OCI-LY1 (cell line): ENCODE measurements around the gene CD33.

Experiments
- H2AFZ ChIP-seq: fragments of 200-600 bp; sonication (generic), shearing (Covaris generic); 2 replicates; pipeline ENCODE4 v1.6.0; 2014; ENCODE audit warnings: antibody characterized with exemption, mild to moderate bottlenecking, low read length
- H3F3A ChIP-seq: fragments of 200-600 bp; sonication (generic), shearing (Covaris generic); 2 replicates; pipeline ENCODE4 v1.6.0; 2014; ENCODE audit warnings: mild to moderate bottlenecking, antibody characterized with exemption, low read length, moderate library complexity; ENCODE audit not compliant: insufficient read depth
- H3K27ac ChIP-seq: fragments of 200-600 bp; sonication (generic); 2 replicates; pipeline ENCODE4 v1.5.1; 2014; ENCODE audit warnings: low read length, mixed run types, mild to moderate bottlenecking, low read depth; ENCODE audit not compliant: poor library complexity, severe bottlenecking
- H3K27me3 ChIP-seq: fragments of 200-600 bp; sonication (generic); 2 replicates; pipeline ENCODE4 v1.6.0; 2014; ENCODE audit warnings: antibody characterized with exemption, mild to moderate bottlenecking, low read length, moderate library complexity; ENCODE audit not compliant: insufficient read depth
- H3K36me3 ChIP-seq: fragments of 200-600 bp; sonication (generic); 2 replicates; pipeline ENCODE4 v1.6.1; 2014; ENCODE audit warnings: mild to moderate bottlenecking, antibody characterized with exemption, low read length, moderate library complexity, mixed read lengths; ENCODE audit not compliant: insufficient read depth
- H3K4me1 ChIP-seq: fragments of 200-600 bp; sonication (generic); 2 replicates; pipeline ENCODE4 v1.5.1; 2014; ENCODE audit warnings: mild to moderate bottlenecking, low read length, moderate library complexity; ENCODE audit not compliant: insufficient read depth, severe bottlenecking
- H3K4me2 ChIP-seq: fragments of 200-600 bp; sonication (generic), shearing (Covaris generic); 2 replicates; pipeline ENCODE4 v1.6.1; 2014; ENCODE audit warnings: low read length
- H3K4me3 ChIP-seq: fragments of 200-600 bp; sonication (generic); 2 replicates; pipeline ENCODE4 v1.5.1; 2014; ENCODE audit warnings: low read length, low read depth, mild to moderate bottlenecking, mixed read lengths; ENCODE audit not compliant: poor library complexity, severe bottlenecking
- H3K79me2 ChIP-seq: fragments of 200-600 bp; shearing (Covaris generic); 2 replicates; pipeline ENCODE4 v1.6.1; 2016; ENCODE audit warnings: mixed run types, low read length, mixed read lengths; ENCODE audit not compliant: insufficient read depth
- H3K9ac ChIP-seq: fragments of 200-600 bp; sonication (generic), shearing (Covaris generic); 2 replicates; pipeline ENCODE4 v1.6.1; 2014; ENCODE audit warnings: mild to moderate bottlenecking, low read length, mixed read lengths
- H3K9me2 ChIP-seq: fragments of 200-600 bp; sonication (generic), shearing (Covaris generic); 2 replicates; pipeline ENCODE4 v1.6.1; 2014; ENCODE audit warnings: low read depth, mild to moderate bottlenecking, low read length, mixed read lengths
- H3K9me3 ChIP-seq: fragments of 200-600 bp; shearing (Covaris generic); 2 replicates; pipeline ENCODE4 v1.6.1; 2014; ENCODE audit warnings: low read length, mixed read lengths
- H4K20me1 ChIP-seq: fragments of 200-600 bp; sonication (generic), shearing (Covaris generic); 2 replicates; pipeline ENCODE4 v1.6.0; 2016; ENCODE audit warnings: mild to moderate bottlenecking, low read length; ENCODE audit not compliant: insufficient read depth
- CTCF ChIP-seq: fragments of 200-600 bp; sonication (generic), shearing (Covaris generic); IDR thresholded peaks from 2 replicates; pipeline ENCODE4 v1.5.1; 2017; ENCODE audit warnings: mild to moderate bottlenecking, antibody characterized with exemption, low read length, moderate library complexity, mixed read lengths
- EZH2 ChIP-seq: fragments of 200-600 bp; sonication (generic), shearing (Covaris generic); IDR thresholded peaks from 2 replicates; pipeline ENCODE4 v1.8.0; 2017; ENCODE audit warnings: borderline replicate concordance, mixed run types, mild to moderate bottlenecking, antibody characterized with exemption, low read length, moderate library complexity, mixed read lengths

Gene CD33

GRCh38 chr19:51192689-51193088, 32.2 kb upstream of the CD33 start:
- H3K79me2 ChIP-seq = no peaks in the 10 kb centered on the region
- no peaks in the 10 kb centered on the region for H3K27me3 ChIP-seq
- H3F3A ChIP-seq = no peaks in the 10 kb centered on the region
- no peak overlapping the region for H3K4me2 ChIP-seq
- H3K9me3 ChIP-seq = no peaks in the 10 kb centered on the region
- H3K4me1 ChIP-seq = peaks cover 16% of the 10 kb centered on the region
- H3K36me3 ChIP-seq = no peaks in the 10 kb centered on the region
- H3K9me2 ChIP-seq = no peaks in the 10 kb centered on the region
- no peak overlapping the region for H3K9ac ChIP-seq
- no peak overlapping the region for H3K27ac ChIP-seq
- no peaks in the 10 kb centered on the region for H4K20me1 ChIP-seq
- TF ChIP-seq EZH2 (no peak), CTCF (no peak)
- H3K4me3 ChIP-seq = no peak overlapping the region
- no peak overlapping the region for H2AFZ ChIP-seq

DNA sequence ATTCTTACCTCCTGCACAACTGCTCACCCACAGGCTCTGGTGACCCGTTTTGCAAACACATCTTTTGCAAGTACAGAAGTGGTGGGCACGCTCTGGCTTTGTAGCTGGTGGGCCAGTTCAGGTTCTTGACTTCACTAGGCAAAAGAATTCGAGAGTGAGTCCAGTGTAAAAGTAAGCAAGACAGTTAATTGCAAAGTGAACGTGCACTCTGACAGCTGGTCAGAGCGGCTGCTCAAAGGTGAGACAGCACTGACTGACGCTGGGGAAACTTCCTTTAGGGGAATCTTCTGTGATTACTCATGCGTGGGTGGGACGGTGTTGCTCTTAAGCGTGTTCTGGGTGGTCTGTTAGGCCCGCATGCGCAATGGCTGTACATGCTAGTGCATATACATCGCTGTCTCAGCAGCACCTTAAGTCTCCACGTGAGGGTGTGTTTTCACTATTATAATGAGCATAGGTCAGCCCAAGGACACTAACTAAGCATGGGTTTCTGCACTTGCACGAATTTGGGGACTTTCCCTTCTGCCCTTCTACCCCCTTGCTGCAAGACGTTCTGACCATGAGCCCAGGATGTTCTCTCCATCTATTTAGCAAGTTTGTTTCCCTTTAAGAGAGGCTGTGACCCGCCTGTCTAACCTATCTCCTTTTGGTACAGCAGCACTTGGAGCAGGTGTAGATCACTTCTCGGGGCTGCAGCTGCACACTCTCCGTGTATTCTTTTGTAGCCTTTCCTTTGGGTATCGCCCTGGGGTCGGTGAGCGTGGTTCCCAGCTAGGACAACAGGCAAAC, 30.2 kb upstream of the CD33 start:
- Histone ChIP-seq H3K9me2 (no peaks in the 10 kb centered on the region), H2AFZ (peak overlapping the region; percentile 41; the same call in 1 of the 2 replicates), H3K9me3 (no peaks in the 10 kb centered on the region), H3F3A (no peaks in the 10 kb centered on the region), H3K9ac (peak overlapping the region; percentile 26; the same call in 1 of the 2 replicates), H3K36me3 (no peaks in the 10 kb centered on the region), H4K20me1 (no peaks in the 10 kb centered on the region), H3K4me2 (peak overlapping the region; percentile 64), H3K79me2 (no peaks in the 10 kb centered on the region), H3K4me1 (peaks cover 16% of the 10 kb centered on the region), H3K27ac (peak overlapping the region; percentile 23), H3K27me3 (no peaks in the 10 kb centered on the region), H3K4me3 (peak overlapping the region; percentile 45)
- TF ChIP-seq CTCF (peak; percentile 23; the same call in 1 of the 2 replicates), EZH2 (no peak)

DNA sequence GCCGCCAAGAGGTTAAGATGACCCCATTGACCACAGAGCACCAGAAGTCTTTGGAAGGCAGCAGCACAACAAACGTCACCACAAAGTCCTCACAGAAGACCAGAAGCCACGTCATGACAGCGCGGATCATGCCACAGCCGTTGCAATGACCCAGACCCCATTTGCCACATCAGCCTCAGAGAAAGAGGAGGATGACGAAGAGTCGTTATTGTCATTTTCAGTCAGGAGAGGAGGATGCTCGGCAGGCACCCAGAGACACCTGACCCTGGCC, 29.6 kb upstream of the CD33 start:
- Histone ChIP-seq H3K27ac (peak overlapping the region; percentile 23), H3K27me3 (no peaks in the 10 kb centered on the region), H3K36me3 (no peaks in the 10 kb centered on the region), H3K4me2 (0 out of 2 replicates have a peak overlapping the region, but pooled peaks have one; percentile 64), H3K9me2 (no peaks in the 10 kb centered on the region), H3K9ac (no peak overlapping the region), H2AFZ (peak overlapping the region; percentile 41; the same call in 1 of the 2 replicates), H3K4me3 (peak overlapping the region; percentile 45), H3F3A (no peaks in the 10 kb centered on the region), H3K4me1 (peaks cover 16% of the 10 kb centered on the region), H3K9me3 (no peaks in the 10 kb centered on the region), H4K20me1 (no peaks in the 10 kb centered on the region), H3K79me2 (no peaks in the 10 kb centered on the region)
- TF ChIP-seq EZH2 (no peak), CTCF (no peak)
